HepG2 (cell line): ENCODE results near the gene PPP1R16B. TPM values are rescaled to one million over a fixed set of nuclear protein-coding genes. Genes with fewer than 3 reads are reported as not detected.
A peak's percentile ranks its signal among the peaks of the same experiment; 100 is the strongest.

Experiments
- ASH2L ChIP-seq: fragments of 300-600, 200-600 bp; sonication (generic); IDR thresholded peaks from 2 replicates; pipeline ENCODE4 v1.7.0; 2017; ENCODE audit warnings: low read depth, mild to moderate bottlenecking, moderate library complexity, mixed read lengths, low read length; ENCODE audit not compliant: insufficient read length
- FOSL2 ChIP-seq: sonication (generic); formaldehyde crosslinking; IDR thresholded peaks from 2 replicates; pipeline ENCODE4 v1.4.0; 2020; ENCODE audit warnings: missing genetic modification reagents
- FOXA3 ChIP-seq: IDR thresholded peaks from 2 replicates; pipeline ENCODE4 v1.6.1; 2016; ENCODE audit warnings: missing genetic modification reagents, missing compliant biosample characterization
- NFATC3 ChIP-seq: sonication (generic); formaldehyde crosslinking; IDR thresholded peaks from 2 replicates; pipeline ENCODE4 v1.5.1; 2020; ENCODE audit warnings: mild to moderate bottlenecking, missing genetic modification reagents
- NFKBIZ ChIP-seq: IDR thresholded peaks from 2 replicates; pipeline ENCODE4 v1.6.1; 2018; ENCODE audit warnings: missing genetic modification reagents, missing compliant biosample characterization
- TAF1 ChIP-seq: sonication (generic); formaldehyde crosslinking; IDR thresholded peaks from 2 replicates; pipeline ENCODE4 v1.4.0; 2020; ENCODE audit warnings: missing genetic modification reagents
- ZBTB38 ChIP-seq: sonication (generic); formaldehyde crosslinking; IDR thresholded peaks from 2 replicates; pipeline ENCODE4 v1.5.1; 2020; ENCODE audit warnings: mild to moderate bottlenecking, missing genetic modification reagents
- ZNF264 ChIP-seq: sonication (generic); formaldehyde crosslinking; IDR thresholded peaks from 2 replicates; pipeline ENCODE4 v1.4.0; 2020; ENCODE audit warnings: missing genetic modification reagents
- ZNF335 ChIP-seq: sonication (generic); formaldehyde crosslinking; IDR thresholded peaks from 2 replicates; pipeline ENCODE4 v1.4.0; 2020; ENCODE audit warnings: missing genetic modification reagents
- ZNF567 ChIP-seq: sonication (generic); formaldehyde crosslinking; IDR thresholded peaks from 2 replicates; pipeline ENCODE4 v1.8.1; 2023; ENCODE audit warnings: mild to moderate bottlenecking, missing genetic modification reagents, borderline replicate concordance
- ZSCAN31 ChIP-seq: sonication (generic); formaldehyde crosslinking; IDR thresholded peaks from 2 replicates; pipeline ENCODE4 v1.5.0; 2020; ENCODE audit warnings: low read depth, mild to moderate bottlenecking, missing genetic modification reagents
- polyA plus RNA-seq, 8 experiments: library from polyadenylated mRNA; depleted of rRNA in 3 of 8; stranded (reverse) in 7 of 8; unstranded in 1 of 8; fragments of >200 nt; fragmentation: Illumina TruSeq in 4 of 8; extraction: Trizol in 4 of 8; gene quantifications; 2 replicates each; pipeline versions ENCODE4 v1.2.1 to v1.2.3, GENCODE V29; 2011 to 2016; ENCODE audit warnings: low read depth in 4 of 8, missing spikeins in 1 of 8, mixed read lengths in 1 of 8; ENCODE audit not compliant: insufficient read depth in 1 of 8
- total RNA-seq, 5 experiments: library from RNA; depleted of rRNA; stranded (reverse); fragments of >200 nt; fragmentation: Illumina TruSeq; extraction: Trizol; gene quantifications; 2 replicates each; pipeline ENCODE4 v1.2.3, GENCODE V29; 2016; ENCODE audit warnings: low read depth in 1 of 5
- TF ChIP-seq, protein P1 (sequence below): sonication (generic); formaldehyde crosslinking; IDR thresholded peaks from 2 replicates; pipeline ENCODE4 v1.4.0; 2020; ENCODE audit warnings: missing genetic modification reagents, borderline replicate concordance
- TF ChIP-seq, protein P2 (sequence below): sonication (generic); formaldehyde crosslinking; IDR thresholded peaks from 2 replicates; pipeline ENCODE4 v1.8.0; 2022; ENCODE audit warnings: mild to moderate bottlenecking, missing genetic modification reagents; ENCODE audit not compliant: insufficient replicate concordance
- TF ChIP-seq, protein P3 (sequence below): IDR thresholded peaks from 2 replicates; pipeline ENCODE4 v1.6.1; 2016; ENCODE audit warnings: low read depth

PPP1R16B gene
- total and polyA plus RNA-seq, 2 of the 13 experiments (the other 11 are each of a cell fraction or from before 2014, with no cell fraction given) = 0.02 to 0.11 TPM

DNA sequence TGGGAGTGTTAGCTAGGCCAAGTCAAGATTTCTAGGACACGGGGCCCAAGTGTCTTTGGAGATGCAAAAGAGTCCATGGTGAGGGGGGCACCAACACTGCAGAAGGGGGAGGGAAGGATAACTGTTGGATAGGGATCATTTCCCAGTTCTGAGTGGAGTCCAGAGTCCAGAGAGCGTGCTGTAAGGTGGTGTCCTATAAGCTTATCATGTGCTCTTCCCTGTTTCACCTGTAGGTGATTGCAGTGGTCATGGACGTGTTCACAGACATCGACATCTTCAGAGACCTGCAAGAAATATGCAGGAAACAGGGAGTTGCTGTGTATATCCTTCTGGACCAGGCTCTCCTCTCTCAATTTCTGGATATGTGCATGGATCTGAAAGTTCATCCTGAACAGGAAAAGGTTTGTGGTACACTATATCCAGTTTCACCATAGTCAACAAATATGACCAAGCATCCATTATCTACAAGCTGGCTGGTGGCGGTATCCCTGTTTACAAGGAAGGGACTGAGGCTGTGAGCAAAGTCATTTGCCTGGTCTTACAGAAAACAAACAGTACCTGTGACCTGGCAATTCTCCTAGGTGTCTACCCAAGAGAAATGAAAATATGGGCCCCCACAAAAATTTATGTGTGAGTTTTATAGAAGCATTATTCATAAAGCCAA lies 136.4 kb downstream of the PPP1R16B start (continued):
- TF ChIP-seq, protein P1, sequence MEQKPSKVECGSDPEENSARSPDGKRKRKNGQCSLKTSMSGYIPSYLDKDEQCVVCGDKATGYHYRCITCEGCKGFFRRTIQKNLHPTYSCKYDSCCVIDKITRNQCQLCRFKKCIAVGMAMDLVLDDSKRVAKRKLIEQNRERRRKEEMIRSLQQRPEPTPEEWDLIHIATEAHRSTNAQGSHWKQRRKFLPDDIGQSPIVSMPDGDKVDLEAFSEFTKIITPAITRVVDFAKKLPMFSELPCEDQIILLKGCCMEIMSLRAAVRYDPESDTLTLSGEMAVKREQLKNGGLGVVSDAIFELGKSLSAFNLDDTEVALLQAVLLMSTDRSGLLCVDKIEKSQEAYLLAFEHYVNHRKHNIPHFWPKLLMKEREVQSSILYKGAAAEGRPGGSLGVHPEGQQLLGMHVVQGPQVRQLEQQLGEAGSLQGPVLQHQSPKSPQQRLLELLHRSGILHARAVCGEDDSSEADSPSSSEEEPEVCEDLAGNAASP = no peak
- TF ChIP-seq ZSCAN31 (CRISPR knock-in tag) (0 out of 2 replicates have a peak, but pooled peaks have one; percentile 44), TAF1 (CRISPR knock-in tag) (no peak), FOXA3 (CRISPR knock-in tag) (peak; percentile 62), NFATC3 (CRISPR knock-in tag) (no peak), ZBTB38 (peak; percentile 79; the same call in 1 of the 2 replicates), NFKBIZ (no peak), FOSL2 (CRISPR knock-in tag) (no peak), ASH2L (no peak), ZNF264 (CRISPR knock-in tag) (no peak), ZNF335 (CRISPR knock-in tag) (0 out of 2 replicates have a peak, but pooled peaks have one; percentile 35), ZNF567 (no peak)
- TF ChIP-seq, protein P2, sequence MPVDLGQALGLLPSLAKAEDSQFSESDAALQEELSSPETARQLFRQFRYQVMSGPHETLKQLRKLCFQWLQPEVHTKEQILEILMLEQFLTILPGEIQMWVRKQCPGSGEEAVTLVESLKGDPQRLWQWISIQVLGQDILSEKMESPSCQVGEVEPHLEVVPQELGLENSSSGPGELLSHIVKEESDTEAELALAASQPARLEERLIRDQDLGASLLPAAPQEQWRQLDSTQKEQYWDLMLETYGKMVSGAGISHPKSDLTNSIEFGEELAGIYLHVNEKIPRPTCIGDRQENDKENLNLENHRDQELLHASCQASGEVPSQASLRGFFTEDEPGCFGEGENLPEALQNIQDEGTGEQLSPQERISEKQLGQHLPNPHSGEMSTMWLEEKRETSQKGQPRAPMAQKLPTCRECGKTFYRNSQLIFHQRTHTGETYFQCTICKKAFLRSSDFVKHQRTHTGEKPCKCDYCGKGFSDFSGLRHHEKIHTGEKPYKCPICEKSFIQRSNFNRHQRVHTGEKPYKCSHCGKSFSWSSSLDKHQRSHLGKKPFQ (CRISPR knock-in tag) = peak; percentile 44
- TF ChIP-seq, protein P3, sequence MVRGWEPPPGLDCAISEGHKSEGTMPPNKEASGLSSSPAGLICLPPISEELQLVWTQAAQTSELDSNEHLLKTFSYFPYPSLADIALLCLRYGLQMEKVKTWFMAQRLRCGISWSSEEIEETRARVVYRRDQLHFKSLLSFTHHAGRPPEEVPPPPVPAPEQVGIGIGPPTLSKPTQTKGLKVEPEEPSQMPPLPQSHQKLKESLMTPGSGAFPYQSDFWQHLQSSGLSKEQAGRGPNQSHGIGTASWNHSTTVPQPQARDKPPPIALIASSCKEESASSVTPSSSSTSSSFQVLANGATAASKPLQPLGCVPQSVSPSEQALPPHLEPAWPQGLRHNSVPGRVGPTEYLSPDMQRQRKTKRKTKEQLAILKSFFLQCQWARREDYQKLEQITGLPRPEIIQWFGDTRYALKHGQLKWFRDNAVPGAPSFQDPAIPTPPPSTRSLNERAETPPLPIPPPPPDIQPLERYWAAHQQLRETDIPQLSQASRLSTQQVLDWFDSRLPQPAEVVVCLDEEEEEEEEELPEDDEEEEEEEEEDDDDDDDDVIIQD (CRISPR knock-in tag) = peak; percentile 52; the same call in 1 of the 2 replicates
